ENCODE measurements around the gene OR2M4.
"Not testable (repeated sequence)": the region's sequence is repeated elsewhere in the genome, so short reads cannot be mapped to it uniquely, and the experiment has no call there.

OR2M4 gene, protein sequence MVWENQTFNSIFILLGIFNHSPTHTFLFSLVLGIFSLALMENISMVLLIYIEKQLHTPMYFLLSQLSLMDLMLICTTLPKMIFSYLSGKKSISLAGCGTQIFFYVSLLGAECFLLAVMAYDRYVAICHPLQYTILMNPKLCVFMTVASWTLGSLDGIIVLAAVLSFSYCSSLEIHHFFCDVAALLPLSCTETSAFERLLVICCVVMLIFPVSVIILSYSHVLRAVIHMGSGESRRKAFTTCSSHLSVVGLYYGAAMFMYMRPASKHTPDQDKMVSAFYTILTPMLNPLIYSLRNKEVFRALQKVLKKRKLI

GRCh38 chr1:248231117-248231516, at the start of gene OR2M4:
OR2M4 (plus strand) TSS chr1:248231417; CDS start chr1:248238929, 7,512 bp downstream.
- no peak for DNase-seq (ENCODE audit: low read depth)

GRCh38 chr1:248183996-248184395, 47.2 kb upstream of the OR2M4 start:
- DNase-seq (ENCODE audit: low read depth) = no peak

- DNase-seq (ENCODE audit: low read depth) = no peak
Observed at GRCh38 chr1:248187363-248187762, 43.9 kb upstream of the OR2M4 start.

DNA sequence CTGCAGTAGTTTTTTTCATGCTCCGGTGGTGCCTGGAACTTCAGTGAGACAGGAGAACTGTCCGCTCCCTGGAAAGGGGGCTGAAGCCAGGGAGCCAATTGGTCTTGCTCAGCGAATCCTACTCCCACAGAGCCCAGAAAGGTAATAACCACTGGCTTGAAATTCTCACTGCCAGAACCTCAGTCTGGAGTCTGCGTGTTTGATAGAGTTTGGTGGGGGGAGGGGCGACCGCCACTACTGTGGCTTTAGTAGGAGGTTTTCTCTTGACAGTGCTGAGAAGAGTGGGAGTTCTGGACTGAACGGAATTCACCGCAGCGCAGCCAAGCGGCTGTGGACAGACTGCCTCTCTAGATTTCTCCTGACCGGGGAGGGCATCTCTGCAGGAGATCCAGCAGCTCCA, 42.2 kb upstream of the OR2M4 start:
- DNase-seq (ENCODE audit: low read depth) = no peak

GRCh38 chr1:248194117-248194516, 37.1 kb upstream of the OR2M4 start:
- DNase-seq (ENCODE audit: low read depth) = no peak

GRCh38 chr1:248196965-248197364, 34.3 kb upstream of the OR2M4 start, which contains the start of gene OR2M3:
OR2M3 (plus strand) TSS chr1:248197265; CDS start chr1:248203068, 5,803 bp downstream.
- DNase-seq (ENCODE audit: low read depth) = no peak

DNA sequence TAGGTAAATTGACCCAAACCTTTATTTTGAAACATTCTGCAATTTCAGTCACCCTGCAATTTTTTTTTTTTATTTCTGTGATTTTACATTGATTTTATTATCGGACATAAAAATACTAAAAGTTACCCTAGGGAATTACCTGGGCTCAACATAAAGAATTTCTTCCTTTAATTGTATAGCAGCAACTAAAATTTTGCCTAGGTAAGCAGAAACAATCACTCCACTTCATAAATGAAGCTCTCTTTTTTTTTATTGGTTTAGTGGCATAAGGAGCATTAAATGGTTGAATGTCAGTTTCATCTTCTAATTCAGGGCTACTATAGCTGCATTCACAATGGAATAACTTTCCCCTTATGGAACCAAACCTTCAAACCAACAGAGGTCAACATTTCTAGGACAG, 15.3 kb upstream of the OR2M4 start:
- no peak for DNase-seq (ENCODE audit: low read depth)

GRCh38 chr1:248225537-248225936, 5.7 kb upstream of the OR2M4 start:
- no peak for DNase-seq (ENCODE audit: low read depth)

- no peak for DNase-seq (ENCODE audit: low read depth)
Observed at GRCh38 chr1:248229360-248229908, 1.8 kb upstream of the OR2M4 start.

DNA sequence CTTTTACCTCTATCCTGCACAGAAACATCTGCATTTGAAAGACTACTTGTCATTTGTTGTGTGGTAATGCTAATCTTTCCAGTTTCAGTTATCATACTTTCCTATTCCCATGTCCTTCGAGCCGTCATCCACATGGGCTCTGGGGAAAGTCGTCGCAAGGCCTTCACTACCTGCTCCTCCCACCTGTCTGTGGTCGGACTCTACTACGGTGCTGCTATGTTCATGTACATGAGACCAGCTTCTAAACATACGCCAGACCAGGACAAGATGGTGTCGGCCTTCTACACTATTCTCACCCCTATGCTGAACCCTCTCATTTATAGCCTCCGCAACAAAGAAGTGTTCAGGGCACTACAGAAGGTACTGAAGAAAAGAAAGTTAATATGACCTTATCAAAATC, 8.3 kb downstream of the OR2M4 start:
- DNase-seq (ENCODE audit: low read depth) = no peak

- DNase-seq (ENCODE audit: low read depth) = no peak
Observed at GRCh38 chr1:248243204-248243603, 12.0 kb downstream of the OR2M4 start.

GRCh38 chr1:248259309-248259708, 28.1 kb downstream of the OR2M4 start:
- not testable (repeated sequence) for DNase-seq (ENCODE audit: low read depth)

DNA sequence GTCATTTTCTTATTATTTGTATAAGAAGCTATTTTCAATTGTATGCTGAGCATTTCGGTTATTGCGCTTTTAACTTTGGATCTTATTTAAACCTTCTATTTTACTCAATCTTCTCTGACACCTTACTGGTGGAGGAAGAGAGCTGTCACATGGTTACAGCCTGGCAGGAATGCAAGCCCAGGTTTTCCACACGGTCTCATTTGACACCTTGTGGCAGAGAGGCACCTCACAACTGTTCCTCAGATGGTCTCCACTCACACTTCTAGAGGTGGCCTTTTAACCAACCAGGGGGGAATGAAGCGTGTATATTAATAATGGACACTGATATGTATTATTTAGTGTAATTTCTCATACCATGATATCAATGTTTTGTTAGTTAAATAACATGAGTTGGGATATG, 37.0 kb downstream of the OR2M4 start:
- DNase-seq (ENCODE audit: low read depth) = no peak

DNA sequence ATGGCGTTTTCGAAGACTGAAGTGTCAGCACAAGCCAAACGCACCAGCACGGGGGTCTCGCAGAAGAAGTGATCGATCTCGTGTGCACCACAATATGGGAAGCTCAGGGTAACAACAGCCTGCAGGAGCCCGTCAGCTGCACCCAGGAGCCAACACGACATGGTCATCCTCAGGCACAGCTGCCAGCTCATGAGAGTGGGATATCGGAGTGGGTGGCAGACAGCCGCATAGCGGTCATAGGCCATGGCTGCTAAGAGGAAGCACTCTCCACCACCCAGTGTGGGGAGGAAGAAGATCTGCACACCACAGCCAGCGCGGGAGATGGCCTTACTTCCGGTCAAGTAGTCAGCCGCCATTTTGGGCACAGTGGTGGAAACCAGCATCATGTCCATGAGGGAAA, 42.0 kb downstream of the OR2M4 start:
- not testable (repeated sequence) for DNase-seq (ENCODE audit: low read depth)

DNA sequence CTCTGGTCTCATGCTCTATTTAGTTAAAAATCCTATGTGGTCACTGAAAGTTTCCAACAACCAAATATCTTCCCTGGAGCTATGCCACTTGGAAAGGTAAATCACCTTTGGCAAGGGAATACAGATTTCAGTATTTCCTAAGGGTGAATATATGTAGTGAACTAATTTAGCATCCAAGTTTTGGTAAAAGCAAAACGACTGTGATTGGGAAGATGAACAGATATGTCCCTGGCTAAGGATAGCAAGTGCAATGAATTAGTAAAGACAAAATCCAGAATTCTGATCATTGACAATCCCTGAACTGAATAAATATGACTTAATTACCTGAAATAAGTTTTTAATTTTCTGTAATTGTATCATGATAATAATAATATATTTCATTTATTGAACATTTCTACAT, 46.7 kb downstream of the OR2M4 start, which contains the start of gene OR2T33:
Gene OR2T33, minus strand, starts transcription at position 101 of the 400 bp plus-strand sequence. CDS start 4,162 bp downstream, outside the sequence.
- no peak for DNase-seq (ENCODE audit: low read depth)

DNA sequence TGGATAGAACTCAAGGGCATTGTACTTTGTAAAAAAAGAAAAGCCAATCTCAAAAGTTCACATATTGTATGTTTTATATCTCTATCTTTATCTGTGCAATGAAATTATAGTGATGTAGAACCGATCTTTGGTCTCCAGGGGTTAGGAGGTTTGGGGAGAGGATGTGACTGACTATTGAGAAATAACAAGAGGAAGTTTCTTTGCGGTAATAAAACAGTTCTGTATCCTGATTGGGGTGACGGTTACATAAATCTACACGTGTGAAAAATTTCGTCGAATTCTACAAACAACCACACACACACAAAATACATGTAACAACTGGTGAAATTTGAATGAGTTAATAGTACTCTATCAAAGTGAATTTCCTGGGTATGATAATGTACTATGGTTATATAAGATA, 57.2 kb downstream of the OR2M4 start:
- no peak for DNase-seq (ENCODE audit: low read depth)
